Fibroblast of mammary gland (primary cell): ENCODE results near the gene AZU1.

ENCODE experiments used
- DNase-seq: peaks from one replicate; pipeline ENCODE4 v3.0.0-alpha.2; 2010; ENCODE audit warnings: low read depth
- H3K4me3 ChIP-seq: 2 replicates; pipeline ENCODE4 v1.5.1; 2011; ENCODE audit warnings: low read depth, mild to moderate bottlenecking, low read length, moderate library complexity; ENCODE audit not compliant: control insufficient read depth
- CTCF ChIP-seq: conservative IDR thresholded peaks from 2 replicates; pipeline ENCODE4 v1.5.1; 2011; ENCODE audit warnings: low read depth, low read length, inconsistent platforms; ENCODE audit not compliant: control insufficient read depth, insufficient read depth

AZU1 gene

DNA sequence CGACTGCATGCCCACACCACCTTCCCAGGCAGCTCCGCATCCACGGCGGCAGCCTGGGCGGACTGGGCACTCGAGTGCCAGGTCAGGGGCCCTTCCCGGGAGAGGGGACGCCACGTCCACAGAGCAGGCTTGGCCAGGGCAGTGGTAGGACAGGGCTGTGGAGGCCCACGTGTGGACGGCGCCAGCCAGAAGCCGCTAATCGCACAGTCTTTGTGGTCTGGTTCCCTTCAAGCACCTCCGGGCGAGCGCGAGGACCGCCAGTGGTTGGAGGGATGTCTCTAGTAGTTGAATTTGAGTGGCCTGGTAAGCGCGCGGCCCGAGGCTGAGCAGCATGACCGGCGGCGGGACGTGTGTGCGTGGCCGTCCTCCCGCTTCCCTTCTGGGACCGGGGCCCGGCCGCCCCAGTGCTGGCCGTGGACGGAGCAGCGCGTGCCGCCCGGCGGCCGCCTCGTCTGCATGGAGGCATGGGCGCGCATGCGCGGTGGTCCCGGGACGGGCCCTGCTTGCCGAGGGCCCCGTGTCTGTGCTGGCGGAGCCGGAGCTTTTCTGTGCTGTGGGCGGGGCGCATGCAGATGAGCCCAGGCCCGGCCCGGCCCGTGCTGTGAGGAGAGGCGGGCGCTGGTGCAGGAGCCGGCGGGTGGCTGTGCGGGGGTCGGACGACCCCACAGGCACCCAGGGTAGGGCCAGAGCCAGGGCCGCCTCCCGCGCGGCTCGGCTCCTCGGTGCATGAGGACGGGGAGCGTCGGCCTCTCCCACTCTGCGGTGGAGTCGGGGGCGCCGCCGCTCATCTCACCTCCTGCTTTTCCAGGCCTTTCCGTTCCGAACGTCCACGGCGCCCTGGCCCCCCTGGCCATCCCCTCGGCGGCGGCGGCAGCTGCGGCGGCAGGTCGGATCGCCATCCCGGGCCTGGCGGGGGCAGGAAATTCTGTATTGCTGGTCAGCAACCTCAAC lies 21.8 kb upstream of the AZU1 start:
- no peak for TF ChIP-seq CTCF
- no peak overlapping the region for H3K4me3 ChIP-seq
- DNase-seq: no peak

DNA sequence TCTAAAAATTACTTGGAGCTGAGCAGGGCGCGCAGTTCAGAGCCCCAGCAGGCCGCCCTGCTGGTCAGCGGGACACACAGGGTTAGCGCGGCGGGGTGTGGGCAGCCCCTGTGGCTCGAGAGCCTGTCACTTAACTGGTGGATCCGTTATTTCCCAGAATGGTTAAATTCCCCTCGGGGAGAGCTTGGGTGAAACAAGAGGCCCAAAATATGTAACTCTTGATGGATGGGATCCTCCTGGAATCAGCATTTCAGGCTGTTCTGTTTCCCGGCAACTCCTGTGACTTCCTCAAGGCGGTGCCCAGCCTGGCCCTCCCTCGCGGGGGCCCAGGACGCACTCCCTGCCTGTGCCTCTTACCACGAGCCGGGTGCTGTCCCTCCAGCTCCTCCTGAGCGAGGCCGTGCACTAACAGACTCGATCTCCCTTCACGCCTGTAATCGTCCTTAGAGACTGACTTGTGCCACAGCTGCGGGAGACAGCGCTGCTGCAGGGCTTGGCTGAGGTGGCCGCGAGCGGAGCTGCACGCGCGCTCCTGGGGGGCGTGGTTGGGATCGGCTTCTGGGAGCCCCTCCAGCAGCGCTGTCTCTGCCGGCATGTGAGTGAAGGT lies 20.7 kb upstream of the AZU1 start:
- no peak for DNase-seq
- TF ChIP-seq CTCF: no peak
- no peak overlapping the region for H3K4me3 ChIP-seq

- no peak for DNase-seq
- no peak for TF ChIP-seq CTCF
- no peak overlapping the region for H3K4me3 ChIP-seq
Measured at GRCh38 chr19:807627-808422, 19.8 kb upstream of the AZU1 start.

- H3K4me3 ChIP-seq: no peak overlapping the region
- DNase-seq: no peak
- no peak for TF ChIP-seq CTCF
Measured at GRCh38 chr19:808423-808775, 19.2 kb upstream of the AZU1 start.

- no peak for TF ChIP-seq CTCF
- no peak for DNase-seq
- H3K4me3 ChIP-seq: no peak overlapping the region
Measured at GRCh38 chr19:810077-810855, 17.4 kb upstream of the AZU1 start.

DNA sequence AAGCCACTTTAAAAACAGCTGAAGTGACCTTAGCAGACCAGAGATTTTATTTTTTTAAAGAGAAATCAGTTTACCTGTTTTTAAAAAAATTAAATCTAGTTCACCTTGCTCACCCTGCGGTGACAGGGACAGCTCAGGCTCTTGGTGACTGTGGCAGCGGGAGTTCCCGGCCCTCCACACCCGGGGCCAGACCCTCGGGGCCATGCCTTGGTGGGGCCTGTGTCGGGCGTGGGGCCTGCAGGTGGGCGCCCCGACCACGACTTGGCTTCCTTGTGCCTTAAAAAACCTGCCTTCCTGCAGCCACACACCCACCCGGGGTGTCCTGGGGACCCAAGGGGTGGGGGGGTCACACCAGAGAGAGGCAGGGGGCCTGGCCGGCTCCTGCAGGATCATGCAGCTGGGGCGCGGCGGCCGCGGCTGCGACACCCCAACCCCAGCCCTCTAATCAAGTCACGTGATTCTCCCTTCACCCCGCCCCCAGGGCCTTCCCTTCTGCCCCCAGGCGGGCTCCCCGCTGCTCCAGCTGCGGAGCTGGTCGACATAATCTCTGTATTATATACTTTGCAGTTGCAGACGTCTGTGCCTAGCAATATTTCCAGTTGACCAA lies 16.7 kb upstream of the AZU1 start:
- no peak for DNase-seq
- no peak overlapping the region for H3K4me3 ChIP-seq
- no peak for TF ChIP-seq CTCF
